ENCODE results near the gene SPPL2C.

Gene SPPL2C

GRCh38 chr17:45834471-45835396, 9.9 kb upstream of the SPPL2C start:
- Histone ChIP-seq H3K9me2 (replicated peaks; ENCODE audit: control insufficient read depth, low read length) (no peaks in the 10 kb centered on the region), H3K4me3 (ENCODE audit: low read length) (no peak overlapping the region), H3K4me1 (ENCODE audit: control insufficient read depth, low read length) (no peaks in the 10 kb centered on the region), H3F3A (ENCODE audit: control insufficient read depth, insufficient read depth) (no peaks in the 10 kb centered on the region), H4K20me1 (ENCODE audit: control insufficient read depth, insufficient read depth, low read depth, low read length) (no peaks in the 10 kb centered on the region), H3K27me3 (ENCODE audit: control insufficient read depth, low read length) (no peaks in the 10 kb centered on the region), H3K9me3 (ENCODE audit: control insufficient read depth, insufficient read depth, low read length) (no peaks in the 10 kb centered on the region), H3K4me2 (ENCODE audit: low read length) (no peak overlapping the region), H3K36me3 (ENCODE audit: control insufficient read depth, low read length) (no peaks in the 10 kb centered on the region), H3K27ac (ENCODE audit: low read depth, low read length) (no peak overlapping the region), H3K79me2 (ENCODE audit: control insufficient read depth, low read length) (no peaks in the 10 kb centered on the region)
- TF ChIP-seq CTCF (IDR thresholded peaks at IDR 0.05; ENCODE audit: low read depth, low read length, poor library complexity, severe bottlenecking) (no peak), EZH2phosphoT487 (IDR thresholded peaks at IDR 0.05; ENCODE audit: borderline replicate concordance, low read length) (no peak)

- no peaks in the 10 kb centered on the region for H3F3A ChIP-seq (ENCODE audit: control insufficient read depth, insufficient read depth)
- H3K4me2 ChIP-seq (ENCODE audit: low read length): no peak overlapping the region
- no peaks in the 10 kb centered on the region for H3K9me3 ChIP-seq (ENCODE audit: control insufficient read depth, insufficient read depth, low read length)
- no peaks in the 10 kb centered on the region for H3K36me3 ChIP-seq (ENCODE audit: control insufficient read depth, low read length)
- no peak for TF ChIP-seq EZH2phosphoT487 (IDR thresholded peaks at IDR 0.05; ENCODE audit: borderline replicate concordance, low read length)
- no peak for TF ChIP-seq CTCF (IDR thresholded peaks at IDR 0.05; ENCODE audit: low read depth, low read length, poor library complexity, severe bottlenecking)
- H3K27me3 ChIP-seq (ENCODE audit: control insufficient read depth, low read length): no peaks in the 10 kb centered on the region; the same call in 1 of the 2 replicates
- no peaks in the 10 kb centered on the region for H3K79me2 ChIP-seq (ENCODE audit: control insufficient read depth, low read length)
- no peak overlapping the region for H3K27ac ChIP-seq (ENCODE audit: low read depth, low read length)
- no peaks in the 10 kb centered on the region for H3K9me2 ChIP-seq (replicated peaks; ENCODE audit: control insufficient read depth, low read length)
- H3K4me3 ChIP-seq (ENCODE audit: low read length): no peak overlapping the region
- no peaks in the 10 kb centered on the region for H3K4me1 ChIP-seq (ENCODE audit: control insufficient read depth, low read length)
- no peaks in the 10 kb centered on the region for H4K20me1 ChIP-seq (ENCODE audit: control insufficient read depth, insufficient read depth, low read depth, low read length)
Measured at GRCh38 chr17:45835481-45835880, 9.2 kb upstream of the SPPL2C start.

- Histone ChIP-seq H3K9me3 (ENCODE audit: control insufficient read depth, insufficient read depth, low read length) (no peaks in the 10 kb centered on the region), H4K20me1 (ENCODE audit: control insufficient read depth, insufficient read depth, low read depth, low read length) (no peaks in the 10 kb centered on the region)
Measured at GRCh38 chr17:45836047-45837044, 8.3 kb upstream of the SPPL2C start.

More at GRCh38 chr17:45836047-45837044, 8.3 kb upstream of the SPPL2C start:
- no peaks in the 10 kb centered on the region for H3K36me3 ChIP-seq (ENCODE audit: control insufficient read depth, low read length)
- no peaks in the 10 kb centered on the region for H3K79me2 ChIP-seq (ENCODE audit: control insufficient read depth, low read length)
- H3K27ac ChIP-seq (ENCODE audit: low read depth, low read length): no peak overlapping the region
- H3K4me1 ChIP-seq (ENCODE audit: control insufficient read depth, low read length): no peaks in the 10 kb centered on the region
- no peak for TF ChIP-seq CTCF (IDR thresholded peaks at IDR 0.05; ENCODE audit: low read depth, low read length, poor library complexity, severe bottlenecking)
- TF ChIP-seq EZH2phosphoT487 (IDR thresholded peaks at IDR 0.05; ENCODE audit: borderline replicate concordance, low read length): no peak
- no peaks in the 10 kb centered on the region for H3K9me2 ChIP-seq (replicated peaks; ENCODE audit: control insufficient read depth, low read length)
- no peaks in the 10 kb centered on the region for H3F3A ChIP-seq (ENCODE audit: control insufficient read depth, insufficient read depth)
- H3K27me3 ChIP-seq (ENCODE audit: control insufficient read depth, low read length): peaks cover 2% of the 10 kb centered on the region; the same call in 1 of the 2 replicates
- H3K4me2 ChIP-seq (ENCODE audit: low read length): no peak overlapping the region
- no peak overlapping the region for H3K4me3 ChIP-seq (ENCODE audit: low read length)
